HFFc6 (cell line): ENCODE measurements around the gene RASGRP2. TPM values are rescaled to one million over a fixed set of nuclear protein-coding genes. Genes with fewer than 3 reads are reported as not detected.

Source experiments
- DNase-seq: peaks from one replicate; pipeline ENCODE4 v3.0.0-alpha.2; 2018
- H3K27ac Mint-ChIP-seq: 2 replicates; pipeline ENCODE4 v1.8.0; 2020; ENCODE audit warnings: mild to moderate bottlenecking, mixed read lengths
- H3K27me3 Mint-ChIP-seq: 2 replicates; pipeline ENCODE4 v1.8.0; 2021; ENCODE audit warnings: mild to moderate bottlenecking, moderate library complexity, mixed read lengths; ENCODE audit not compliant: insufficient read depth
- H3K36me3 Mint-ChIP-seq: 2 replicates; pipeline ENCODE4 v1.8.0; 2021; ENCODE audit warnings: low read depth, mixed read lengths
- H3K4me1 Mint-ChIP-seq: 2 replicates; pipeline ENCODE4 v1.8.0; 2020; ENCODE audit warnings: low read depth, mixed read lengths
- H3K4me3 Mint-ChIP-seq: 2 replicates; pipeline ENCODE4 v1.8.0; 2020; ENCODE audit warnings: mild to moderate bottlenecking, moderate library complexity, mixed read lengths
- H3K9me3 Mint-ChIP-seq: 2 replicates; pipeline ENCODE4 v1.8.0; 2020; ENCODE audit warnings: mild to moderate bottlenecking, mixed read lengths
- CTCF ChIP-seq: fragments of 200-600 bp; sonication (generic); IDR thresholded peaks from 2 replicates; pipeline ENCODE4 v1.5.0; 2021; ENCODE audit warnings: antibody characterized with exemption, mild to moderate bottlenecking
- total RNA-seq, 6 experiments: library from RNA; stranded (reverse); fragmentation: NEBNext Ultra II Directional; extraction: Animal tissue kit (Norgen Biotek cat#: 25700); gene quantifications; 2 replicates in 1 of 6; 3 replicates in 5 of 6; pipeline ENCODE4 v1.2.3, GENCODE V29; 2021

The RASGRP2 gene
- total RNA-seq, 6 experiments from 2014 or later = 0.43 to 0.68 (median 0.48) TPM; not detected in 2

GRCh38 chr11:64717268-64717578, 26.7 kb downstream of the RASGRP2 start:
- no peak overlapping the region for H3K4me3 Mint-ChIP-seq
- H3K27me3 Mint-ChIP-seq = peaks cover 71% of the 10 kb centered on the region
- no peak for DNase-seq
- H3K36me3 Mint-ChIP-seq = no peaks in the 10 kb centered on the region
- no peaks in the 10 kb centered on the region for H3K4me1 Mint-ChIP-seq
- TF ChIP-seq CTCF = no peak
- H3K9me3 Mint-ChIP-seq = no peaks in the 10 kb centered on the region
- no peak overlapping the region for H3K27ac Mint-ChIP-seq

GRCh38 chr11:64716473-64717267, 27.3 kb downstream of the RASGRP2 start:
- Mint-ChIP-seq H3K27ac (no peak overlapping the region), H3K4me3 (no peak overlapping the region), H3K36me3 (no peaks in the 10 kb centered on the region), H3K9me3 (no peaks in the 10 kb centered on the region), H3K27me3 (peaks cover 71% of the 10 kb centered on the region), H3K4me1 (no peaks in the 10 kb centered on the region)
- no peak for TF ChIP-seq CTCF
- no peak for DNase-seq

- H3K9me3 Mint-ChIP-seq = no peaks in the 10 kb centered on the region
- H3K27ac Mint-ChIP-seq = no peak overlapping the region
- DNase-seq = no peak
- H3K27me3 Mint-ChIP-seq = peaks cover 65% of the 10 kb centered on the region
- no peaks in the 10 kb centered on the region for H3K36me3 Mint-ChIP-seq
- TF ChIP-seq CTCF = no peak
- H3K4me1 Mint-ChIP-seq = peaks cover 2% of the 10 kb centered on the region
- no peak overlapping the region for H3K4me3 Mint-ChIP-seq
Measured at GRCh38 chr11:64715756-64716472, 28.0 kb downstream of the RASGRP2 start.

- Mint-ChIP-seq H3K27ac (no peak overlapping the region), H3K27me3 (peaks cover 65% of the 10 kb centered on the region), H3K4me3 (no peak overlapping the region), H3K9me3 (no peaks in the 10 kb centered on the region), H3K4me1 (peaks cover 10% of the 10 kb centered on the region), H3K36me3 (no peaks in the 10 kb centered on the region)
- DNase-seq = no peak
- TF ChIP-seq CTCF = no peak
Measured at GRCh38 chr11:64715110-64715509, 28.8 kb downstream of the RASGRP2 start.

GRCh38 chr11:64714666-64715065, 29.3 kb downstream of the RASGRP2 start:
- Mint-ChIP-seq H3K27ac (no peak overlapping the region), H3K4me3 (no peak overlapping the region), H3K4me1 (peaks cover 10% of the 10 kb centered on the region), H3K9me3 (no peaks in the 10 kb centered on the region), H3K36me3 (no peaks in the 10 kb centered on the region), H3K27me3 (peaks cover 65% of the 10 kb centered on the region)
- TF ChIP-seq CTCF = no peak
- DNase-seq = no peak
